NCI-H345 treated with DMSO at 0.1 percent for 48 hours (cell line): ENCODE results near the gene SORBS1.
A peak's percentile ranks its signal among the peaks of the same experiment; 100 is the strongest.

Source experiments
- DNase-seq: peaks from one replicate; lab custom pipeline; 2025; ENCODE audit not compliant: unreplicated experiment; lab: John Stamatoyannopoulos, UW

The SORBS1 gene

DNA sequence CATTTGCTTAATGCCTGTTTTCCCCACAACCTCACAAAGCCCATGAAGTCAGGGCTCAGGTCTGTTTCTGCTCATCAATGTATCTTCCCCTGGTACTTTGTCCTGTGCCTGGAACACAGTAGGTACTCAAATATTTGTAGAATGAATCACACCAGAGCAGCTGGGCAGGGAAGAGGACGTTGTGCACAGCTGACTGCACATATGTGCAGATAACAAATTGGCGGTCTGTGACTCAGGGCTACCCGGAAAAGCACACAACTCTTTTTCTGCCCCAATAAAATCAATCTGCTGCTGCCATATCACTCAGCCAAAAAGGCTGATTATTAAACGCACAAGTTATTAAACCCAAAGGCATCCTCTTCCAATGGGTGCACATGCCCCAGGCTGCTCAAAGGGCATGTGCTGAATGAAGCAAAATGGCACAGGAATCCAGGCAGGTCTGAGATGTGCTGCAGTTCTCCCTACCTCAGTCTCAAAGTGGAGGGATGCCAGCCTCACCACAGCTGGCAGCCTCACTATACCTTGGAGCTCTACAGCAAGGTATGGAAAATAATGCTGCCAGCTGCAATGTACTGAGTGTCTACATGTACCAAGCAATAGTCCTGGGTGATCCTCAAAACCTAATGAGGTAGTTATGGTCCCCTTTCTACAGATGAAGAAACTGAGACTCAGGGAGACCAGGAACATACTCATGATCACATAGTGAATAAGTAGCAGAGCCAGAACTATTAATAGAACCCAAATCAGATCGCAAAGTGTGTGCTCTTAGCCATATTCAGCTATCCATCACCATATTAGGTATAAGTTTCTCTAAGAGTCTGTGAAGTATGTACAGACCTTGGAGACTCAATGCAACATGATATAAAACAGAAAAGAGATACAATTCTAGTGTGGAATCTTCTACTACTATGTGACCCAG is 43.4 kb downstream of the SORBS1 start:
- DNase-seq = no peak

DNA sequence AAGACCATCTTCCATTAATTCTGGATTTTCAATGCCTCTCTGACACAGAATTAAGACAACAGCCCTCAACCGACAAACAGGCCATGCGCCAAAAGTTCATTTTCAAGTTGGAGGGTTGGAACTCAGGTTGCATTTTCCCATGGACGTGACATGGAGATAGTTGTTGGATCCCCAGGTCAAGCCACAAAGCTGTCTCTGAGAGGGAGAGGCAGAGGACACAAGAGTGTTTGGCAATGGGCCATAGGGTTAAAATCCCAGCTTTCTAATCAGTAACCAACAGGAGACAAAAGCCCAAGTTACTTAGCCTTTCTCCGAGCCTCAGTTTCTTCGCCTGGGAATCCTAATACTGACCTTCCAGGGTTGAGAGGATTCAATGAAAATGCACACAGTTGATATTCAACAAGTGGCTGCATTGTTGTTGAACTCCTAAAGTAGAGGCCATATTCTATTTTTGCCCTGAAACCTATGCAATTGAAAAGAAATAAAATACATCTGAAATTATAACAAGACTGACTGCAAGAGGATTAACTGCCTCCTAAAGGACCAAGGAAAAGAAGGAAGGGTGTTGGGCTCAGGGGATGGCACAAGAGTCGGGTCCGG is 44.3 kb downstream of the SORBS1 start:
- no peak for DNase-seq

DNA sequence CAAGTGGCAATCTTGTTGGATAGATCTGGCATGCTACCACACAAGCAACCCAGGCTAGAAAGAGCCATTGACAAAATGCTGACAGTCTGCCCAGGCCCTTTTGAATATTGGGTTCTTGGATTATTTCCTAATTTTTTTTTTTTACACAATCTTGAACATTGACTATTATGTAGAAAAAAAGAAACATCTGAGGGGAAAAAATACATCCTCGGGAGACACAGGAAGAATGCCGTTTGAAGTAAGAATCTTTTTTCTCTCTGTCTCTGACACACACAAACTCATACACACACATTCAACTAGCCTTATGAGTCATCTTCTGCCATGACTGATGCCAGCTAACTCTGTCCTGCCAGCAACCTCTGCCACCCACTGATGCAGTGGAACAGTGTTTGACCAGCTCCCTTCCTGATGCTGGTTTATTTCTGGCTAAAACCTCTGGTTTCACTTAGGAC is 47.2 kb downstream of the SORBS1 start:
- DNase-seq = no peak

DNA sequence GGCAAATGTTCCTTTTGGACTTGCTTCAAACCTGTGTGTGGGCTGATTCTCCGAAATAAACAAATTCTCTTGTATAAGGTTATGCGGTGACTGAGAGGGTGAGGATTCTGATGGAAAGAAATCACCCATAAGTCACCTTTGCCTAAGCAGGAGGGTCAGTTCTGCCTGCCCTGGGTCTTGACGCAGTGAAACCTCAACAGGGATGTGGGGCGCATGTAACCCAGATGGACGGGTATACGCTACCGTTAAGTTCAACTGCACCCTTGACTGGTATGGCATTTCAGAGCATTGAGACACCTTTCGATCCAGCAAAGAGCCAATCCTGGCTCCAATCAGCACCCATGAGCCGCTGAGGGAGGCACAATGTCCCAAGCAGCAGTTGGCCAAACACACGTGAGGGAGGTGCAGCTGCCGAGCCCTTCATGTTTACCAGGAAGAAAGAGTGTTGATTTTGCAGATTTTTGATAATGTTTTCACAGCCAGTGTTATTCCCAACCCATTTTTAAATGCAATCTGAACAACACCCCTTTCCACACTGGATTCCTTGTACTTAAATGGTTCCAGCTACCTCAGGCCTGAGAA is 48.1 kb downstream of the SORBS1 start:
- no peak for DNase-seq

DNA sequence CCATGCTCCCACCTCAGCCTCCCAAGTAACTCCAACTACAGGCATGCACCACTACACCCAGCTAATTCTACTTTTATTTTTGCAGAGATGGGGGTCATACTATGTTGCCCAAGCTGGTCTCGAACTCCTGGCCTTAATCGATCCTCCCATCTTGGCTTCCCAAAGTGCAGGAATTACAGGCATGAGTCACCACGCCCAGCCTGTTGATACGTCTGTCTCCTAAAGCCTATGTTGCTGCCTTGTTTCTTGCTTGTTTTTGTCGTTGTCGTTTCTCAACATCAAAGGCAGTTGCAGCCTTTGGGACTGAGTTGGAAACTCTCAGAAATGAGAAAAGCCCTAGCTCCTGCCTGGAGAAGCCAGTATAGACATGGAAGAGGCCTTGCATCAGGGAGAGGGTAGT is 49.9 kb downstream of the SORBS1 start:
- DNase-seq = no peak

DNA sequence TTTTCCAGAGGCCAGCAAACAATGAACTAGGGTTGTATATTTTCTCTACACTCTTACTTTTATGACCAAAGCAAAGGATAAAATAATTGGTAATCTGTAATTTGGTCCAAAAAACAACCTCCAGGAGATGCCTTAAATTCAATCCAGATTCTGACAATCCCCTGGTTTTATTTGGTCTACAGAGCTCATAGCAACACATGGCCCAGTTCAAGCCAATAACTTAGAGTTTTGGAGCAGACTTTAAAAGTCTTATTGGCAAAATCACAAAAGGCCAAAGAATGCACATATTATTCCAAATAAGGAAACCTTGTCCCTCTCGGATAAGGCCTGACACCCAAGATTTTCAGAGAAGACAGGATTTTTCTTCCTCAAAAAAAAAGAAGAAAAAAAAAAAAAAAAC is 51.9 kb downstream of the SORBS1 start:
- DNase-seq = no peak

DNA sequence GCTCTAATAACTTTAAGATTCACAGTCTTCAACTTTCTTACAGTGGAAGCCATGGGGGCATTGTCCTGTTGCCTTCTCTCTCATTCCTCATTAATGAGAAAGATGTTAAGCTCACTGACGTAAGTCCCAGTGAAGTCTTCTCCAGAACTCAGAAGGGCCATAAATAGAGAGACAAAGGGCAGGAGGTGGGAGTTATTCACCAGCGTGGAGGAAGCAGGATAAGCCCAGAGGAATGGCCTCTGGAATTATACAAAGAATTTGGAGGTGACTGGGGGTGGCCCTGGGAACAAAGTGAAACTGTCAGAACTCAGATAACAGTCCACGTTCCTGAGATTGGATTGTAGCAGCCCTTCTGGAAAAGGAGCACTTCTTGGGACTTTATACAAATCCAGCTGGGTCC is 52.4 kb downstream of the SORBS1 start:
- no peak for DNase-seq

DNA sequence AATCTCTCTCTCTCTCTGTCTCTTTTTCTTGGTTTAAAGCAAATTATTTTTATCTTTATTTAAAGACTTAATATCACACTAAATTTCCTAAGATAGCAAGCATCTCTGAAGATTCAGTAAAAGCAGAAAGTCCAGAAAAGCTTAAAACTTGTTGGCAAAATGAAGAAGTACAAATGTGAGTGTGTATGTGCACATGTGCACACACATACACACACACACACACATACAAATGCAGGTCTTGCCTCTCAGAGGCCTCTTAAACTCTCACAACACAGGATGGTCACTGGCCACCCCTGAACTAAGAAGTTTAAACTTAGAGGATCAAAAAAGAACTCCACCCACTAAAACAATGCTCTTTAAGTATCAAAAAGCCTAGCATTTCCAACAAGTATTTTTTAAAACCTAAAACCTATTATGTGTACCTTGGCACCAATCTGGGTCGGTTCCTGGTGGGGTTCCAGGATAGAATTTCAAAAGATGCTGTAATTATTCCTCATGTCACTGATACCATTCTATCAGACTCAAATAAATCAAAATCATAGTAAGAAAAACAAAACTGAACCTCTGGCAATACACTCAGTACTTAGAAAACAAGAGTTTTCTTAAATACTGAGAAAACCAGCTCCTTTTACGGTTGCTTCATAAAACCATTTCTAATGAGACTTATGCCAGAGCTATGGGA is 55.0 kb downstream of the SORBS1 start:
- DNase-seq = no peak

DNA sequence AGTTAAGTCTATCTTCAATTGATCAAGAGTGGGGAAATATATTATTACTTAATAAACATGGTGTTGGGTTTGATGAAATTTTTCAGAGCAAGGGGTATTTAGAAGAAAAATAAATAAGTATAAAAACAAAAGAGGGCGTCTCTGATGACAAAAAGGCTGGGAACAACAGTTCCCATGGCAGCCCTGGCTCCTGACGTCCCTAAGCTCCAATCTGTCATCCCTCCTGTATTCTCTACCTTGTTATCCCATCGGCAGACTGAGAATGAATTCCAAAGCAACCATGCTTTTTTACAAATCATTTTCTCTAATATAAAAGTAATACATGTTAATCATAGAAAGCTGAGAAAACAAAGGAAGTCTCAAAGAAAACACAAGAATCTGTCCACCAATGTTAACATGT is 55.5 kb downstream of the SORBS1 start:
- DNase-seq = no peak

DNA sequence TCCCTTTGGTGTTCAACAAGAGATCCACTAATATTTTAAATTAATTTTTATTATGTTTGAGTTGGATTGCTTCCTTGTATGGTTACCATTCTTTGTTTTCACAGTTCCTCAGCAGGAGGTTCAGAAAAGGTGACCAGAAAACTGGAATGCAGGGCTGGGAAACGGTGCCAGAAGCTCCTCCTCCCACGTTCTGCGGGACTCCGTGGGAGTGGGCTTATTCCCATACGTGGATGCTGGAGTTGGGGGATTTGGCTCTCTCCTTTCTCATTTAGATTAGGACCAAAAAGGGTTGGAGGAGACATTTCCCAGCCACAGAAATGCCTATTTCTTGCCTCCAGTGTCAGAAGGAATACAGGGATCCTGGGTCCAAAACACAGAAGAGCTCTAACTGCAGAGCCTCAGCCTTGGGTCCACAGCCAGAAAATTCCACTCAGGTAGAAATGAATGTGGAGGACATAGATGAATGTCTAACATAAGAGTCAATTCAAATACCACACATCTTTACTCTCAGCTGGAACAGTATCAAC is 56.0 kb downstream of the SORBS1 start:
- no peak for DNase-seq

DNA sequence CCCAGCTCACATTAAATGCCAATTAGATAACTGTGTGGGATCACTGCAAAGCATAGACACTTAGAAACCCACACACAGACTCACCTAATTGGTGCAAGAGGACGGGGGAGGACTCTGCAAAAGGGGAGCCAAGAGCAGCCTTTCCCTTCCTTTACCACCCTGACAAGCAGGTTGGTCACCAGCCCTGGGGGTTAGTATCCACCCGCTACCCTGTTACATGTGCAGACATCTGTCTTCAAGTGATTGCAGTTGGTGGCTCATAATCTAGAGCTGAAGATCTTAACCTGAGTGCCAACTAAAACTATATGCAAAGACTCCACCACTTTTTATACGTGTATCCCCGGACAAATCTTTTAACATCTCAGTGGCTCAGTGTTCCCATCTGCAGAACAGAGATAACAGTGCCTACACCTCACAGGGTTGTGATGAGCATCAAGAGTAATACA is 56.9 kb downstream of the SORBS1 start:
- DNase-seq = no peak

DNA sequence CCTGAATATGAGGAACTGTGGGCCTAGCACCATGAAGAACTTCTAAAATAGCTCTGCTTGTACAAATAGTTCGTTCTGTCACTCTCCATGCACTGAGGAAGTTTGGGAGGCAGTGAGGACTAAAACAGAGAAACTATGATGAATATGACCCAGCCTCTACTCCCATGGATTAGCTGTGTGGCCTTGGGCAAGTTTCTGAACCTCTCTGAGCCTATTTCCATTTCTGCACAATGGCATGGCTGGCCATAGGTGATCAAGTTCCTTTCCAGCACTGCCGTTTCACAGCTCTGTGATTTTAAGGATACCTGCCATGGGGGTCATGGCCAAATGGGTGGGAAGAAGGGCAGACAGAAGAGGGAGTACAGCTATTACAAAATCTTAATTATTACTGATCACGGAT is 57.6 kb downstream of the SORBS1 start:
- DNase-seq = no peak

DNA sequence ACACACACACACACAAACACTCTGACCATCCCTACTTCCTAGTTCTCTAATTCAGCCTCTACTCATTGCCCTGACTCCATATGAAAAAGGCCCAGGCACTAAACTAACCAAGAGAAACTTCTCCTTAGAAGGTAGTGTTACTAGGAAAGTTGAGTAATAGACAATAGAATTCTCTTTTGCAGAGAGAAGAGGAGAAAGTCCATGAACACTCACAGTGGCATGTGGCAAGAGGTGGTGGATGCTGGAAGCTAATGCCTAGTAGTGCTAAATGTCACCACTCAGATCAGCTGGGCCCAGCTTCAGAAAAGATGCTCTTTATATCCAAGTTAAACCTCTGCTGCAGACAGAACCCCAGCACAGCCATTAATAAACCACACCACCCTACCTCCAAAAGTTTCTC is 58.2 kb downstream of the SORBS1 start:
- no peak for DNase-seq

DNA sequence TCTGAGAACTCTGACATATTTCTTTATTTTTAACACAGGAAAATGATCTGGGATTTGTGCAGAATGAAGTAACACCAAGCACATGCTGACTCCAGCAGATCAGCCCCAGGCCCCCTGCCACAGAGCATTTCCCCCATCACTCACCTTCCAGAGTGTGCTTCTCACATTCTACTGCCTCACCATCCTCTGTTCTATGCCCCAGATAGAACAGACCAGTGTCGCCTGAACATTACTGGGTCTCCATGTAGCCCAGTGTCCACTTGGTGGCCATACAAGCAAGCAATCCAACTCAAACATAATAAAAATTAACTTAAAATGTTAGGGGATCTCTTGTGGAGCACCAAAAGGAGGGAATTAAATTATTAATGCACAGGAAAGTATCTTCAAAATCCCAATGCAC is 58.8 kb downstream of the SORBS1 start:
- no peak for DNase-seq

DNA sequence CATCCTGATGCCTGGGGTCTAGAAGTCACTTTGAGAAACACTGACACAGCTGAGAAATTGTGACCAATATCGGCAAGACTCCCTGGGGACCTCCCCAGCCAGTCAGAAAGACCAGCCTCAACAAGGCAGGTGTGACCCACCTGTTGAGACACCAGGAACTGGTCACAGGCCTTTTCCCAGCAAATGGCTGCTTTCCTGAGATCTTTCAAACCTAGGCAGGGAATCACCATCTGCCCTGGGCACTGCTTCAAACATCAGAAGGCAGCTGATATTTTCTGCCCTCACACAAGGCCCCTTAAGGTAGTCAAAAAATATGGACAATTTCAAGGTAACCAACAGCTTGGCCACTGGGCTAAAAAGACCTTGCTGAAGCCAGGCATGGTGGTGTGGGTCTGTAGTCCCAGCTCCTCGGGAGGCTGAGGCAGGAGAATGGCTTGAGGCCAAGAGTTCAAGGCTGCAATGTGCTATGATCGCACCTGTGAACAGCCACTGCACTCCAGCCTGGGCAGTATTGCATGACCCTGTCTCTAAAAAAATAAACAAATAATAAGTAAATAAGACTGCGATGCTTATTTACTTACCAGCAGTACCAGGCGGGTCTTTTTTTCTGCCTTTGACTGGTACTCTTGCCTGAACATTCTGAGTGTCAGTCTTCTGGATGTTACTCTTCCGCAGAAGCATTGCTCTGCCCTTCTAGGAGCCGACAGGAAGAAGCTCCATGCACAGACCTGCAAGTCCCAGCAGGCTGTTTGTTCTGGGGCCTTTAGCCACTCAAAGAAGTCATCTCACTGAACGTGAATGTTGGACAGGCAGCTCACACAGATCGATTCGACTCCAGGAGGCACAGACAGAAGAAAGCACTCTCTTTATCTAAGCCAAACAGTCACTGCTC is 59.7 kb downstream of the SORBS1 start:
- DNase-seq = peak; percentile 32

DNA sequence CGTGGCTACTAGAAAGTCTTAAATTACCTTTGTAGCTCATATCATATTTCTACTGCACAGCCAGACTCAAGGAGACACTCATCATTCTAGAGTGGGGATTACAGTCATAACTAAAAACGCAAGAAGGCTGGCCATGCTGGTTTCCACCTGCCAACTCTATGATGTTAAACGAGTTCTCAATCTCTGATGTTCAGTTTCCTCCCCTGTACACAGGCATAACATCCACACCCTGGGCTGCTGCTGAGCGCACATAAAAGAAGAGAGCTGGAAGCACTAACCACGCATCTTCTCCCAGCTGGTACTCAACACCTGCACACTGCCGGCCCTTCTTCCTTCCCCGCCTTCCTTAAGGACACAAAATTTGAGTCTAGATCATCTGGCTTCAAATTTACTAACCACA is 60.5 kb downstream of the SORBS1 start:
- no peak for DNase-seq

DNA sequence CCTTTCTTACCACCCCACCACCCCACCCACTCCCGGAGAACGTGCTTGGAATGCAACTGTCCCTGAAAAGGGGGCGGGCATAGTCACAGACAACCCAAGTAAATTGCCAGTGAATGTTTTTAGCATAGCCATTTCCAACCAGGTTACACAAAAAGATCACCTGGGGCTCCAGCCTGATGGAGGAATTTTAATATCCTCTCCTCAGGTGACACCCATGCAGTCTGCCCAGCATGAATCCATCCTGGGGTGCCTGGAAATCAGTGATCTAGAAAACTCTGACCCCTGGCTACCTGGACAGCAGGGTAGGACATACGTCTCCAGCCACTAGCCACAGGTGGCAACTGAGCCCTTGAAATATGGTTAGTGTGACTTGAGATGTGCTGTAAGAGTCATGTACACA is 61.1 kb downstream of the SORBS1 start:
- DNase-seq = no peak

DNA sequence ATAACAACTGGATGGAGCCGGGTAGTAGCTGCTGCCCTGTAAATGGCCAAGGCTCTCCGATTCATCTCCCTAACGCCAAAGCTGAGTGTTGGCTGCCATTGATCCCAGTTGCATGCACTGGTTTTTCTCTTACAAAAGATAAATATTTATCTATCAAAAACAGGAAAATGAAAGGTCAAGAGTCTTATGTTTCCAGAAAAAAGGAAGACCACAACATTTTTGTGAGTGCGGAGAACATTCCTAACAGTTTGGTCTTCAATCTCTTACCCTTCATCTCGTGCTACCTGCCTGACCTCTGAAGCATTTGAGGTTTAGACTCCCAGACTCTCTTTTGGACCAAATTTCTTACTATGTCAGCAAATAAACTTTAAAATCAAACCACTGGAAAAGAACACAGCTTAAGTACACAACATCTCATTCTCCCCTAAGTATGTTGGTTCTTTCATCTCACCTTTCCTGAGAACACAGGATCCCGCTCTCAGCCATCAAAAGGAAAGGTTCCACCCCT is 61.6 kb downstream of the SORBS1 start:
- DNase-seq = no peak

DNA sequence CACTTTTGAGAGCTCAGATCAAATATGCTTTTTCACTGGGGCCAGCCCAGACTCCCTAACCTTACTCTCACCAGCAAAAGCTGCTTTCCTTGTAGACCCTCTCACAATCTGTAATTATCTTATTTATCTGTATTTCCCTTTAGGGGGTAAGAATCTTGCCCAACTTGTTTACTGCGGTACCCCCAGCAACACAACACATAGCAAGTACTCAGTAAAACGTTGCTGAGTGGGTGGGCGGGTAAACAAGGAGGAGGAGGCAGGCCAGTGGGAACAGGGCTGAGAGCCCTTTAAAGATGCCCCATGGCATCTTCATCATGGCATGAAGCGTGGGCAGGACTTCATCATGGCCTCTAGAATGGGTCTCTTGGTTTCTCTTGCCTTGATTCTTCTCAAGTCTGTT is 64.2 kb downstream of the SORBS1 start:
- no peak for DNase-seq

DNA sequence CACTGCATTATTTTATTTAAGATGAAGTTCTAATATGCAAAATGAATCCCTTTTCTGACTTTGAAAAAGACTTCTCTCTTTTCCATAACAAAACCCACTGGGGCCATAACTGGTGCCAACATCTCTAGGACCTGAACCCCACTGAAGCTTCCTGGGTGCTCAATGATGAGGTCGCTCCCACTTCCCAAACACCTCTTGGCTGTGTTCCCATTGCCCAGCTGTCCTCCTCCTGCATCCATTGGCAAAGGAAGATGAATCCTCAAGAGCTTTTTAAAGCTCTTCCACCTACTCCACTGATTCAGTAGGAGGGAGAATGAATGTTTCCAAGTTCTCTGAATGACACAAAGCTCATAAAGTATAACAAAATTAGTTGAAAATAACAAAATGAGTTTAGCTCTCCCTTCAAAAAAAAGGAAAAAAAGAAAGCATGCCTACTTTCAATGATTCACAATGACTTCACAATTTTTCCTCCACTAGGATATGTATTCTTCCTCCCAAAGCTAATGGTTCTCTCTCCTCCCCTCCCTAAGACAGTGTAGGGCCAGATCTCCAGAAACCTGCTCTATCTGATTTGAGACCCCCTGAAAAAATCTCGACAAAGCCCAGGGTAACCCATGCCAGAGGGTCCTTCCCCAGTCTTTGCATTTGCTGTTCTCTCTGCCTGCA is 64.8 kb downstream of the SORBS1 start:
- no peak for DNase-seq
